Left lung (tissue), 10 donors: ENCODE results near the gene PHKB. TPM values are rescaled to one million over a fixed set of nuclear protein-coding genes. Genes with fewer than 3 reads are reported as not detected.

ENCODE experiments used
- ATAC-seq: fragments of 200-7000 bp; cut with Tn5 transposase; one replicate; pipeline ENCODE4 v1.9.1; 2020; ENCODE audit warnings: moderate library complexity
- DNase-seq, 4 donors: peaks; one replicate each; pipeline ENCODE4 v3.0.0-alpha.2; 2013 to 2020
- H3K27ac ChIP-seq, 2 donors: fragments of 200-600 bp; sonication (generic) in 1 of 2; one replicate each; pipeline versions ENCODE4 v1.5.0 to v1.8.0; 2020 to 2021
- H3K27me3 ChIP-seq, 2 donors: fragments of 200-600 bp; sonication (generic) in 1 of 2; one replicate each; pipeline versions ENCODE4 v1.5.0 to v1.8.0; 2020 to 2021
- H3K36me3 ChIP-seq, 2 donors: fragments of 200-600 bp; sonication (generic) in 1 of 2; one replicate each; pipeline versions ENCODE4 v1.5.0 to v1.8.0; 2020 to 2021
- H3K4me1 ChIP-seq, 2 donors: fragments of 200-600 bp; one replicate each; pipeline ENCODE4 v1.8.0; 2021
- H3K4me3 ChIP-seq, 2 donors: fragments of 200-600 bp; sonication (generic) in 1 of 2; one replicate each; pipeline versions ENCODE4 v1.5.0 to v1.8.0; 2020 to 2021; ENCODE audit warnings: mild to moderate bottlenecking in 1 of 2
- H3K9me3 ChIP-seq, 2 donors: fragments of 200-600 bp; sonication (generic) in 1 of 2; one replicate each; pipeline versions ENCODE4 v1.5.0 to v1.8.0; 2020 to 2021
- intact Hi-C, 2 donors: fragments of 100-400 bp; cut with DNase I; formaldehyde crosslinking; loops; one replicate each; pipeline versions ENCODE4 v1.11.2 to v1.14.2; 2022
- polyA plus RNA-seq, 6 donors: library from polyadenylated mRNA; unstranded; fragments of 120-200 nt; gene quantifications; one replicate each; pipeline ENCODE4 v1.2.1, GENCODE V29; 2013; ENCODE audit not compliant: insufficient read length in 6 of 6
- total RNA-seq, 2 donors: library from RNA; stranded (reverse); fragmentation: NEBNext Ultra II Directional; extraction: Animal tissue kit (Norgen Biotek cat#: 25700); gene quantifications; one replicate each; pipeline ENCODE4 v1.2.1, GENCODE V29; 2021
- TF ChIP-seq, protein P1 (sequence below), 2 donors: fragments of 200-600 bp; sonication (generic) in 1 of 2; IDR thresholded peaks; one replicate each; pipeline versions ENCODE4 v1.5.0 to v1.8.0; 2021; ENCODE audit warnings: antibody characterized with exemption in 2 of 2
- donor health status: DM: no; HTN: yes; CAD: no.
- donor health status: DM: no; HTN: no; CAD: no.

Gene PHKB
- total and polyA plus RNA-seq, 8 donors = 76.5 to 104 (median 90.4) TPM

DNA sequence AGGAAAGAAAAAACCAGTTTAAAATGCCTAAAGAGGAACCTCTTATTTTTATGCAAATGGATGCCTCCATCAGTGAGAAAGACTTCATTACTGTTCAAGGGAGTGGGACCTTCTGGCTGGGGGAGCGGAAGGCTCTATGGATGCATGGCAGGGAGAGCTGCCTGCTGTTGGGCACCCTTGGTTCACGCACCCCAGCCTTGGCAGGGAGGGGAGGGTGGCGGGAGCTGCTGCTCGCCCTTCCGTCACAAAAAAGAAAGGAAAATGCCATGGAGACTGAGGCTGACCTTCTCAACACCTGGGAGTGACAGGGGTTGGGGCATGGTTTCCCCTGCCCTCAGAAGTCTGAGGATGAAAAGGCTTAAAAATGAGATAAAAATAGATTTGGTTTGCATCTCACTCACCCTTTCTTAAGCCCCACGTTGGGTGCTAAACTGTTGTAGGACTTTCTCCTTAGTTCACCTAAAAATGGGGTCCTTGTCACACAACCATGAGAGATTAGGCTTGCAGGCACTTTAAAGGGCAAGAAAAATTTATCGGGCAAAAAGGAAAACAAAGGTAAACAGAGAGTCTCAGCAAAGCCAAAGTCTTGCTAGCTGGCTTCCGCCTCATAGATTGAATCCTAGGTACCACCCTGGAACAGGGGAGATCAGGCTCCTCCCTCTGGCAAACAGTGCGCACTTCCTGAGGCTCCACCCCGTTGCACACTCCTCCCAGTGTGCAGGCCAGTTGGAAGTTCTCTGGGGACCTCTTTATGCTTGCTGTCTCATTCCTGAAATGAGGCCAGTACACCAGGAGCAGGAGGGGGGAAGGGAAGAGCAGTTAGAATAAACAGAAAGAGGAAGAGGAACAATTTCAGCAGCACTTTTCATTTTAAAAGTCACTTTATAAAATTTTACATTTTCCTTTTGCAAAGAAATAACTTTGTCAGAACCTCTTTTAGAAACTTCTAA, 31.6 kb downstream of the PHKB start:
- H3K36me3 ChIP-seq = peaks cover 0 to 24% of the 10 kb centered on the region in 2 donors
- peak overlapping the region; percentile 55 to 80 for H3K27ac ChIP-seq
- no peaks in the 10 kb centered on the region for H3K27me3 ChIP-seq
- ATAC-seq (peak; percentile 97), DNase-seq (peak in 3 of 4 donors; percentile 27 to 83 (median 78))
- peaks cover 0 to 25% of the 10 kb centered on the region in 2 donors for H3K4me1 ChIP-seq
- intact Hi-C loops = no loop called here
- no peak overlapping the region for H3K4me3 ChIP-seq
- peaks cover 0 to 44% of the 10 kb centered on the region in 2 donors for H3K9me3 ChIP-seq
- TF ChIP-seq, protein P1, sequence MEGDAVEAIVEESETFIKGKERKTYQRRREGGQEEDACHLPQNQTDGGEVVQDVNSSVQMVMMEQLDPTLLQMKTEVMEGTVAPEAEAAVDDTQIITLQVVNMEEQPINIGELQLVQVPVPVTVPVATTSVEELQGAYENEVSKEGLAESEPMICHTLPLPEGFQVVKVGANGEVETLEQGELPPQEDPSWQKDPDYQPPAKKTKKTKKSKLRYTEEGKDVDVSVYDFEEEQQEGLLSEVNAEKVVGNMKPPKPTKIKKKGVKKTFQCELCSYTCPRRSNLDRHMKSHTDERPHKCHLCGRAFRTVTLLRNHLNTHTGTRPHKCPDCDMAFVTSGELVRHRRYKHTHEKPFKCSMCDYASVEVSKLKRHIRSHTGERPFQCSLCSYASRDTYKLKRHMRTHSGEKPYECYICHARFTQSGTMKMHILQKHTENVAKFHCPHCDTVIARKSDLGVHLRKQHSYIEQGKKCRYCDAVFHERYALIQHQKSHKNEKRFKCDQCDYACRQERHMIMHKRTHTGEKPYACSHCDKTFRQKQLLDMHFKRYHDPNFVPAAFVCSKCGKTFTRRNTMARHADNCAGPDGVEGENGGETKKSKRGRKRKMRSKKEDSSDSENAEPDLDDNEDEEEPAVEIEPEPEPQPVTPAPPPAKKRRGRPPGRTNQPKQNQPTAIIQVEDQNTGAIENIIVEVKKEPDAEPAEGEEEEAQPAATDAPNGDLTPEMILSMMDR (IDR thresholded peaks at IDR 0.05) = no peak

DNA sequence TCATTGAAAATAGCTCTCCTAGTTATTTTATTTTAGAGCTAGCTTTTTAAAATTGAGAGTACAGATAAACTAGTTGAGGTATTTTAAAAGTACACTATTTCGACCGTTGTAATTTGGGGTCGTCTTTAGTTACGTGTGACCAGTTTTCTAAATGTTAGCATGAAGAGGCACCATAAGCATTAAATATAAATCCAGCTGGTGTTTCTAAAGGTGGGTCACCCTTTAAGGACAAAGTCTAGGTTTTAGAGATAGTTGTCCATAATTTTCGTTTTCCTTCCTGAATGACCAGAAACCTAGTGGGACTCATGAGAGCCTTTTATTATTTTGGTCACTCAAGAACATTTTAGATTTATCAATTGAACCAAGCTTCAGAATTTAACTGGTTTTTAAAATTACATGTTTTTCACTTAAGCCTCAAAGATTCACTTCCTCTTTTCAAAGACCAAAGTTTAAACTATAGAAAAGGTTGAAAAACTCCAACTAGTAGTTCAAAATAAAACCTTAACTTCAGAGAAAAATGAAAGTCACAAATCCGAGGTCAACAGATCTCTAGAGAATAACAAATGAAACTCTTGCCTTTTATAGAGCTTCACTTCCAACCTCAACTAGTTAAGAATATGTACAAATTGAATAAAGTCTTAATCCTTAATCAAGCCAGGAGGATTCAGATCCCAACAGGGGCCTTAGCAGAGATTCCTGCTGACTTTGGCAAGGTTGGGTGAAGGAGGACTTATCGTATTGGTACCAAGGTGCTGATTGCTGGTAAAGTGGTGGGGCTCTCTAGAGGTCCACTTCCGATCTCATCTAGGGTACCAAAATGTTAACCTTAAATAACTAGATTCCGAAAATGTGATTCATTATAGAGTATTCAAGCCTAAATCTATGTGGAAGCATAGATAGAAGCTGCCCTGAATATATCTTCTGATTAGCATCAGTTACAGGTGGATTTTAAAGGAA, 32.5 kb downstream of the PHKB start:
- peaks cover 0 to 35% of the 10 kb centered on the region in 2 donors for H3K9me3 ChIP-seq
- H3K4me3 ChIP-seq = no peak overlapping the region
- intact Hi-C loops = no loop called here
- peak overlapping the region; percentile 62 to 80 for H3K27ac ChIP-seq
- H3K4me1 ChIP-seq = peaks cover 0 to 25% of the 10 kb centered on the region in 2 donors
- DNase-seq = no peak
- H3K27me3 ChIP-seq = no peaks in the 10 kb centered on the region
- peaks cover 0 to 26% of the 10 kb centered on the region in 2 donors for H3K36me3 ChIP-seq
- no peak for ATAC-seq
- TF ChIP-seq, protein P1 (IDR thresholded peaks at IDR 0.05) = no peak

DNA sequence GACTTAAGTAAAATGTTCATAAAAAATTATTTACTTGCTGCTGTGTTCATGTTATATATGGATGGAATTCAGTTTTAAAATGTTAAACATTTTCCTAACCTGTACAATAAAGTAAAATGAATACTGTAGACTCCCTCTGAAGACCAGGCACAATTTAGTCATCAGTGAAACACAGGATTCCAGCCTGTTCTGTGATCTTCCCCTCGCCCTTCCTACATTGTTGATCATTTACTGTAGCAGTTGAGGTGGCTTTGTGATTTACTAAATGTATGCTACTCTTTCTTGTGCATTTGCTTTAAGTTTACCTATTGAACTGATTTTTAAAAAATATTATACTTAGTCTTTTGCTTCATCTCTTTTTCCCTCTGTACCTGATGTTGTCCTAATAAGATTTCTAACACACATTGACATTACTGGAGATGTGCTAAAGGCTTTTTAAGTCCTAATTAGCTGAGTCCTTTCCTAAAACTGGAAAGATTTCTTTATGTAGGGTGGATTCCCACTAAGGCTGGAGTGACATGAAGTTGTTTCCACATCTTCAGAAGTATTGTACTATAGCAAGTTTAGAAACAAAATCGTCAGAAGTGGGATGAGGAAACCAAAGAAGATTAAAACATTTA, 38.1 kb downstream of the PHKB start:
- TF ChIP-seq, protein P1 (IDR thresholded peaks at IDR 0.05) = no peak
- no peaks in the 10 kb centered on the region for H3K27me3 ChIP-seq
- H3K27ac ChIP-seq = no peak overlapping the region
- peaks cover 0 to 55% of the 10 kb centered on the region in 2 donors for H3K36me3 ChIP-seq
- H3K4me1 ChIP-seq = peaks cover 0 to 4% of the 10 kb centered on the region in 2 donors
- H3K9me3 ChIP-seq = no peaks in the 10 kb centered on the region
- no peak for DNase-seq
- no peak overlapping the region for H3K4me3 ChIP-seq
- intact Hi-C loops = no loop called here
- ATAC-seq = no peak

DNA sequence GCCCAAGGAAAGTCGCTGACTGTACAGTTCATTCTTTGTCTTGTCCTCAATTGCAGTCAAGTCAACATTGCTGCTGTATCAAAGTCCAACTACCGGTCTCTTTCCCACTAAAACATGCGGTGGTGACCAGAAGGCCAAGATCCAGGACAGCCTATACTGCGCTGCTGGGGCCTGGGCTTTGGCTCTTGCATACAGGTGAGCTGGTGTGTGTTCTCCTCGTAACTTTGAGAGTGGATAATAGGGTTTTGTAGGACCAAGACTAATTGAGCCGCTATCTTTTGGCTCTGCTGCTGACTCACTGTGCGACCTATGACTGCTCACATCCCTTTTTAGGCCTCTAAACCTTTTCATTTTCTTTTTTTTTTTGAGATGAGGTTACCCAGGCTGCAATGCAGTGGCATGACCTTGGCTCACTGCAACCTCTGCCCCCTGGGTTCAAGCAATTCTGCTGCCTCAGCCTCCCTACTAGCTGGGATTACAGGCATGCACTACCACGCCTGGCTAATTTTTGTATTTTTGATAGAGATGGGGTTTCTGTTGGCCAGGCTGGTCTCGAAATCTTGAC, 38.7 kb downstream of the PHKB start:
- no peaks in the 10 kb centered on the region for H3K4me1 ChIP-seq
- no peak for ATAC-seq
- peaks cover 0 to 61% of the 10 kb centered on the region in 2 donors for H3K36me3 ChIP-seq
- H3K27ac ChIP-seq = no peak overlapping the region
- DNase-seq = peak in 1 of 4 donors; percentile 39
- no peaks in the 10 kb centered on the region for H3K9me3 ChIP-seq
- H3K27me3 ChIP-seq = no peaks in the 10 kb centered on the region
- TF ChIP-seq, protein P1 (IDR thresholded peaks at IDR 0.05) = no peak
- intact Hi-C loops = no loop called here
- H3K4me3 ChIP-seq = no peak overlapping the region
